B cell (primary cell): ENCODE data around the gene GUCY2D.

Experiments used
- CTCF ChIP-seq: fragments of 200-600 bp; IDR thresholded peaks from one replicate; pipeline ENCODE4 v1.8.0; 2022; ENCODE audit warnings: antibody characterized with exemption, mild to moderate bottlenecking
- EZH2 ChIP-seq: IDR thresholded peaks from 2 replicates; pipeline ENCODE4 v1.6.1; 2012; ENCODE audit warnings: borderline replicate concordance, low read depth, mild to moderate bottlenecking, moderate library complexity, low read length; ENCODE audit not compliant: insufficient read depth, poor library complexity, severe bottlenecking

DNA sequence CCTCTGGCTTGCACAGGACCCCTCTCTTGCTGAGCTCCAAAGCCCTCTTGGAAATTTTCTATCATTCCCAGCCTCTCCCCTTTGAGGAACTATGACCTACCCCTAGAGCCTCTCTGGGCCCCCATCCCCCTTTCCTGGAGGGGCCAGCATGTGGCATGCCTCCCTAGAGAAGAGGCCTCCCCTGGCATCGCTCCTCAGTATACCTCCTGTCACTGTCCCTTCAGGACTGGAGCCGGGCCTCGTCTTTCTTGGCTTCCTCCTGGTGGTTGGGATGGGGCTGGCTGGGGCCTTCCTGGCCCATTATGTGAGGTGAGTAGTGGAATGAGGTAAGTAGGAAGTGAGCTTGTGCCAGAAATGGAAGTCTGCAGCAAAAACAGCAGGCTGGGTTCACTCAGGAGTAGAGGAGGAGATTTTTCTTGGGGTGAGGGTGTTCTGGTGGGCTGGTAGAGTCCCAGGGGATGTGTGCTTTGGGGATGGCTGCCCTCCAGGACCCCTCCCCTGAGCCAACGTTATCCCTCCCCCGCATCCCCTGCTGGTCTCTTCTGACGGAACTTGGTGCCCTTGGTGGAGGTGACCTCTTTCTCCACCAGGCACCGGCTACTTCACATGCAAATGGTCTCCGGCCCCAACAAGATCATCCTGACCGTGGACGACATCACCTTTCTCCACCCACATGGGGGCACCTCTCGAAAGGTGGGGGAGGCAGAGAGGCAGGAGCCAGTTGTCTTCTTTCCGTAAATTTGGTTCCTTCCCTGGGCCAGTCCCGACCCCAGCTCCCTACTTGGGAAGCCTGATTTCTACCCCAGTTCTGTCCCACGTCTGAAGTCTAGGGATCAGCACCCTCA is 4.6 kb downstream of the GUCY2D start:
- TF ChIP-seq CTCF (no peak), EZH2 (no peak)
